ENCODE results near the gene FAM47E.
"Not testable (repeated sequence)": the region's sequence is repeated elsewhere in the genome, so short reads cannot be mapped to it uniquely, and the experiment has no call there.

FAM47E gene

DNA sequence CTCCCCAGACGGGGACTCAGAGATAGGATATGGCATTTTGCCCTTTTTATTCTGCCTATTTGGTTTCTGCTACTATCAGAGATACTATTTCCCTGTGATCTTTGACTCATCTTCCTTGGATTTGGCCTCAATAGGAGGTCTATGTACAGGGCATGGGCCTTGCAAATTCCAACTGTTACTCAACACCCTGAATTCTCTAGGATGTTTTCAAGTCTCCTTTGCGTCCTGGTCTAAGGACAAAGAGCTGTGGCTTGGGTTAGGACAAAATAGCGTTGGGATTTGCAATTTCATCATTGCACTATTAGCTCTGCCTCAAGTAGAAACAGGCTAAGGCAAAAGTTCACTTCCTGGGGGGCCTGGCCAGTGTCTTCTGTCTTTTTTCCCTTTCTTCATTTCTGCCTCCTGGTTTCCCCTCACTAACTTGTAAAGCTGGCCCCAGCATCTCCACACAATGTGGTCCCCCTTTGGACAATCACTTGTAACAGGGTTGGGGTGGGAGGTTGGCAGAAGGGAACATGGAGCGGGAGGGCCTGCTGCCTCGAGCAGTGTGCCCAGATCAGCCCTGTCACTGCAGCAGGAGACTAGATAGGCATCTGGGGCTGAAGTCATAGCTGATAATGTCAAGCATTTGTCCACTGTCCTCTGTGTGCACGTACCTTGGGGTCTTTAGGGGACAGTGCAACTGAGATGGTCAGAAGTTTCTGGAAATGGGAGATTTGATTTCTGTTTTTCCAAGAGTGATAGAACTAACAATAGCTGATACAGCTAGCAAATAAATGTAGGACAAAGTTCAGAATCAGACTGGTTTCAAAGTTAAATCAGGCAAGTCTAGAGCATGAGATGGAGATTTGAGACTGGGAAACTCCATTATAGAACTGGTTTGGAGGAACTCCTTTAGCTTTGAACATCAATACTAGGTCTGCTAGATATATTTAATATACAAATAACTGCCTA, 29.2 kb downstream of the FAM47E start:
- TF ChIP-seq, protein P1, sequence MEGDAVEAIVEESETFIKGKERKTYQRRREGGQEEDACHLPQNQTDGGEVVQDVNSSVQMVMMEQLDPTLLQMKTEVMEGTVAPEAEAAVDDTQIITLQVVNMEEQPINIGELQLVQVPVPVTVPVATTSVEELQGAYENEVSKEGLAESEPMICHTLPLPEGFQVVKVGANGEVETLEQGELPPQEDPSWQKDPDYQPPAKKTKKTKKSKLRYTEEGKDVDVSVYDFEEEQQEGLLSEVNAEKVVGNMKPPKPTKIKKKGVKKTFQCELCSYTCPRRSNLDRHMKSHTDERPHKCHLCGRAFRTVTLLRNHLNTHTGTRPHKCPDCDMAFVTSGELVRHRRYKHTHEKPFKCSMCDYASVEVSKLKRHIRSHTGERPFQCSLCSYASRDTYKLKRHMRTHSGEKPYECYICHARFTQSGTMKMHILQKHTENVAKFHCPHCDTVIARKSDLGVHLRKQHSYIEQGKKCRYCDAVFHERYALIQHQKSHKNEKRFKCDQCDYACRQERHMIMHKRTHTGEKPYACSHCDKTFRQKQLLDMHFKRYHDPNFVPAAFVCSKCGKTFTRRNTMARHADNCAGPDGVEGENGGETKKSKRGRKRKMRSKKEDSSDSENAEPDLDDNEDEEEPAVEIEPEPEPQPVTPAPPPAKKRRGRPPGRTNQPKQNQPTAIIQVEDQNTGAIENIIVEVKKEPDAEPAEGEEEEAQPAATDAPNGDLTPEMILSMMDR (IDR thresholded peaks at IDR 0.05; ENCODE audit: low read depth, low read length, missing control alignments), result no peak
- no peak for DNase-seq (ENCODE audit: low read depth)
- H3K4me3 ChIP-seq (ENCODE audit: low read depth, low read length), result no peak overlapping the region

DNA sequence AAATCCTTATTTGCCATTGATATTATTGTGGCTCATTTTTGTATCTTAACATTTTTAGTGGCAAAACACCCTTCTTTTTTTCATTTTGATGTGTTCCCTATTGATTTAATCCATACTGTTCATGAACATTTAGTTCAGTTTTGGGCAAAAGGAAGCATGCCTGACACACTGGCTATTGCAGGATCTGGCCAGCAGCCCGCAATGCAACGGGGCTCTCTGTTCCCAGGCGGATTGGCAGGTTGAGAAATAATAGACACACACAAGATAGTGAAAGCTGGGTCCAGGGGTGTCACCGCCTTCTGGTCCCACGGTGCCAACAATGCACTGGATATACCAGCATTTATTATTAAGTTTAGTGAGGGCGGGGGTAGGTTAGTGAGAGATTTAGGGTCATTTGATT, 30.1 kb downstream of the FAM47E start:
- not testable (repeated sequence) for DNase-seq (ENCODE audit: low read depth); H3K4me3 ChIP-seq (ENCODE audit: low read depth, low read length)

DNA sequence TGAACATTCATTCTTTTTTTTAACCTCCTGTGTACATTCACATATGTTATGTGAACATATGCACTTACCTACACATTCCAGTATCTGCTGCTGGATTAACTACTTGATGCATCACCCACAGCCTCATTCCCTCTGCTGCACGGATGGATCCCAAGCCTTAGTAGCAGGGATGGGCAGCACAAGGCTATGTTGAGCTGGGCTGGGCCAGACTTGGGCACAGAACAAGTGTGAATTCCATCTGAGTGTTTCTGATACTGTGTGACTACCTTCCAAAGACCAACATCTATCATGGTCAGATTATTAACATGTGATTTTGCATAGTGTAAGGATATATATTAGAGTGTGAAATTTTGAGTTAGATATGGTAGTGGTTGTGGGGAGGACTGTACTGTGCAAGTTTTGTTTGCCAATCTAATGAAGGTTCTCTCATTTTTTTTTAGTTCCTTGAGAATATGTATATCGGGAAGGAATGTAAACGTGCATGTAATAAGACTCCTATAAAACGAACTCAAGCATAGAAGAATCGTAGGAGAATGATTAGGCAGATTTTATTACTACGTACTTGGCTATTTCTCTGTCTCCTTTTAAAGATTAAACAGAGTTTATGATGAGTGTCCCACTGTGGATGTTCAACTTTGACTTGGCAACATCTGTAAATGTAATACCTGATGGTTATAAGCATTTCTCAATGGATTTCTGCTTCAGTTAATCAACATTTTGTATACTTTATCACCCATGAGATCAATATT, 31.6 kb downstream of the FAM47E start:
- TF ChIP-seq, protein P1 (IDR thresholded peaks at IDR 0.05; ENCODE audit: low read depth, low read length, missing control alignments), result no peak
- no peak for DNase-seq (ENCODE audit: low read depth)
- H3K4me3 ChIP-seq (ENCODE audit: low read depth, low read length), result no peak overlapping the region

DNA sequence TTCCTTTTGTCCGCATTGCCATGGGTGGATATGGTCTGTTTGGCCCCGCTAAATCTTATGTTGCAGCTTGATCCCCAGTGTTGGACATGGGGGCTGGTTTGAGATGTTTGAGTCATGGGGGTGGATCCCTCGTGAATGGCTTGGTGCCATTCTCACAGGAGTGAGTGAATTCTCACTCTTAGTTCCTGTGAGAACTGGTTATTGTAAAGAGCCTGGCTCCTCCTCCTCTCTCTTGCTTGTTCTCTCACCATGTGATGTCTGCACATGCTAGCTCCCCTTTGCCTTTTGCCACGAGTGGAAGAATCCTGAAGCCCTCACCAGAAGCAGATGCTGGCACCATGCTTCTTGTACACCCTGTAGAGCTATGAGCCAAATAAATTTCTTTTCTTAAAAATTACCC, 32.4 kb downstream of the FAM47E start:
- no peak overlapping the region for H3K4me3 ChIP-seq (ENCODE audit: low read depth, low read length)
- no peak for DNase-seq (ENCODE audit: low read depth)
- TF ChIP-seq, protein P1 (IDR thresholded peaks at IDR 0.05; ENCODE audit: low read depth, low read length, missing control alignments), result no peak

DNA sequence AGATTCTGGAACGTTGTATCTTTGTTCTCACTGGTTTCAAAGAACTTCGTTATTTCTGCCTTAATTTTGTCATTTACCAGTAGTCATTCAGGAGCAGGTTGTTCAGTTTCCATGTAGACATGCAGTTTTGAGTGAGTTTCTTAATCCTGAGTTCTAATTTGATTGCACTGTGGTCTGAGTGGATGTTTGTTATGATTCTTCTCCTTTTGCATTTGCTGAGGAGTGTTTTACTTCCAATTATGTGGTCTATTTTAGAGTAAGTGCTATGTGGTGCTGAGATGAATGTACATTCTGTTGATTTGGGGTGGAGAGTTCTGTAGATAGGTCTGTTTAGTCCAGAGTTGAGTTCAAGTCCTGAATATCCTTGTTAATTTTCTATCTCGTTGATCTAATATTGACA, 36.3 kb downstream of the FAM47E start:
- not testable (repeated sequence) for DNase-seq (ENCODE audit: low read depth); H3K4me3 ChIP-seq (ENCODE audit: low read depth, low read length)

DNA sequence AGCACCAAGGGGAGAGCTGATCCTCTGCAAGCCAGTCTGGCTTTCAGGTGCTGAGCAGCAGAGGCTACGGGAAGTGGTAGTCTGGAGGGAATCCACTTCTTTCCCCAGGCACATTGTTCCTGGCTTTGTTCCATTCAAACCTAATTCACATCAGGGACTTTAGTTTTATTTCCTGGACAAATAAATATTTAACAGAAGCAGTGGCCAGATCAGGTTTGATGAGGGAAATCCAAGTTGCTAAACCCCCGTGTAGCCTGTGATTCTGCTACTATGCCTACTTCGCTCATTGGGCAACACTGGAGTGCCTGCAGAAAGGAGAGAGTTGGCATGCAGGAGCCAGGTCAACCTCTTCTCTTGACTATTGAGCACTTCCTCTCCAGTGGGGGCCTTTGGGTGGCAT, 41.2 kb downstream of the FAM47E start:
- TF ChIP-seq, protein P1 (IDR thresholded peaks at IDR 0.05; ENCODE audit: low read depth, low read length, missing control alignments), result no peak
- no peak for DNase-seq (ENCODE audit: low read depth)
- no peak overlapping the region for H3K4me3 ChIP-seq (ENCODE audit: low read depth, low read length)

DNA sequence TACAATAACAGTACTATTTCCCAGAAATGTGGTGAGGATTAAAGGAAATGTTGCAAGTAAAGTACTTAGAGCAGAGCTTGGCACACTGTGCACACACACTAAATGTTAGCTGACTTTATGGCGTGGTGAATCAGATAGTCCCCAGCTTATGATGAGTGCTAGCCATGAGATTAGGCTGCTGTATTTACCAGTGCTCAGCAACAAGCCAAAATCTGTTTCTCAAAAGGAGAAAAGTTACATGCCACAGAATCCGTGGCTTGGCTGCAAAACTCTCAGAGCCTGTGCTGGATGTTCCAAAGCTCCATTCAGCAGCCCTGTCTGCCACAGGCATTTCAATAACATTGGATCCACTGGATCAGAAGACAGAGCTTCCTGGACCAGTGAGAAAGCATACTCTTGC, 42.3 kb downstream of the FAM47E start:
- DNase-seq (ENCODE audit: low read depth), result no peak

More for the DNA sequence above, 42.3 kb downstream of the FAM47E start:
- TF ChIP-seq, protein P1 (IDR thresholded peaks at IDR 0.05; ENCODE audit: low read depth, low read length, missing control alignments), result no peak
- no peak overlapping the region for H3K4me3 ChIP-seq (ENCODE audit: low read depth, low read length)
